ENCODE results near the gene MPP7.

- no peak for TF ChIP-seq POLR2AphosphoS5 (IDR thresholded peaks at IDR 0.05; ENCODE audit: low read depth)
- no peak for TF ChIP-seq CTCF (IDR thresholded peaks at IDR 0.05; ENCODE audit: insufficient read depth, low read length)
- TF ChIP-seq SPI1 (IDR thresholded peaks at IDR 0.05; ENCODE audit: borderline replicate concordance, low read depth) = no peak
- no peak for TF ChIP-seq REST (IDR thresholded peaks at IDR 0.05; ENCODE audit: insufficient replicate concordance, low read depth)
Measured at GRCh38 chr10:28263136-28263857, 39.6 kb downstream of the MPP7 start.

Data from HL-60 (cell line).